ENCODE data around the gene HMGN1.

The HMGN1 gene

GRCh38 chr21:39314143-39315027 lies 34.5 kb downstream of the HMGN1 start:
- TF ChIP-seq POLR2AphosphoS5 (IDR thresholded peaks at IDR 0.05; ENCODE audit: low read depth, low read length) = peak; percentile 64; the same call in 1 of the 2 replicates
- TF ChIP-seq TAF1 (IDR thresholded peaks at IDR 0.05; ENCODE audit: borderline replicate concordance, insufficient read depth, low read length) = peak; percentile 24; the same call in 1 of the 2 replicates
- TF ChIP-seq FOXP2 (optimal IDR thresholded peaks at IDR 0.05; ENCODE audit: borderline replicate concordance, extremely low read depth, extremely low read length, insufficient read depth) = no peak
- TF ChIP-seq REST (IDR thresholded peaks at IDR 0.05; ENCODE audit: insufficient read depth in 1 of 2, low read depth in 2 of 2, low read length in 2 of 2) = no peak

- TF ChIP-seq FOXP2 (optimal IDR thresholded peaks at IDR 0.05; ENCODE audit: borderline replicate concordance, extremely low read depth, extremely low read length, insufficient read depth) = peak; percentile 23
- TF ChIP-seq REST (IDR thresholded peaks at IDR 0.05; ENCODE audit: insufficient read depth in 1 of 2, low read depth in 2 of 2, low read length in 2 of 2) = 0 out of 4 replicates have a peak, but pooled peaks of 1 of the 2 experiments have one; percentile 6
- TF ChIP-seq POLR2AphosphoS5 (IDR thresholded peaks at IDR 0.05; ENCODE audit: low read depth, low read length) = no peak; the same call in 1 of the 2 replicates
- peak; percentile 81 for TF ChIP-seq TAF1 (IDR thresholded peaks at IDR 0.05; ENCODE audit: borderline replicate concordance, insufficient read depth, low read length)
- TF ChIP-seq SIN3A (IDR thresholded peaks at IDR 0.05; ENCODE audit: borderline replicate concordance, insufficient read depth, low read length) = no peak
These were observed 35.2 kb downstream of the HMGN1 start, which contains the start of gene BRWD1 for GRCh38 chr21:39313571-39314142. Gene BRWD1 (minus strand): TSS chr21:39313632. CDS start chr21:39313491, 141 bp downstream.

- TF ChIP-seq REST (IDR thresholded peaks at IDR 0.05; ENCODE audit: insufficient read depth in 1 of 2, low read depth in 2 of 2, low read length in 2 of 2) (no peak), TAF1 (IDR thresholded peaks at IDR 0.05; ENCODE audit: borderline replicate concordance, insufficient read depth, low read length) (no peak), SIN3A (IDR thresholded peaks at IDR 0.05; ENCODE audit: borderline replicate concordance, insufficient read depth, low read length) (no peak), FOXP2 (optimal IDR thresholded peaks at IDR 0.05; ENCODE audit: borderline replicate concordance, extremely low read depth, extremely low read length, insufficient read depth) (no peak), POLR2AphosphoS5 (IDR thresholded peaks at IDR 0.05; ENCODE audit: low read depth, low read length) (no peak)
These were observed 35.8 kb downstream of the HMGN1 start for GRCh38 chr21:39313042-39313570.

- TF ChIP-seq FOXP2 (optimal IDR thresholded peaks at IDR 0.05; ENCODE audit: borderline replicate concordance, extremely low read depth, extremely low read length, insufficient read depth) (peak; percentile 79), SIN3A (IDR thresholded peaks at IDR 0.05; ENCODE audit: borderline replicate concordance, insufficient read depth, low read length) (no peak)
These were observed 36.5 kb downstream of the HMGN1 start for GRCh38 chr21:39312112-39313041.

GRCh38 chr21:39311164-39311563 lies 37.7 kb downstream of the HMGN1 start:
- TF ChIP-seq POLR2AphosphoS5 (IDR thresholded peaks at IDR 0.05; ENCODE audit: low read depth, low read length) (no peak), SIN3A (IDR thresholded peaks at IDR 0.05; ENCODE audit: borderline replicate concordance, insufficient read depth, low read length) (no peak), REST (IDR thresholded peaks at IDR 0.05; ENCODE audit: insufficient read depth in 1 of 2, low read depth in 2 of 2, low read length in 2 of 2) (no peak), TAF1 (IDR thresholded peaks at IDR 0.05; ENCODE audit: borderline replicate concordance, insufficient read depth, low read length) (no peak), FOXP2 (optimal IDR thresholded peaks at IDR 0.05; ENCODE audit: borderline replicate concordance, extremely low read depth, extremely low read length, insufficient read depth) (no peak)
